Hematopoietic multipotent progenitor cell treated with erythropoietin and hydrocortisone succinate and interleukin-3 and kit ligand, for 8 days (in vitro differentiated cells): ENCODE results near the gene GRIK2.

ENCODE experiments used
- DNase-seq: peaks from one replicate; pipeline ENCODE4 v3.0.0-alpha.2; 2015

Gene GRIK2

DNA sequence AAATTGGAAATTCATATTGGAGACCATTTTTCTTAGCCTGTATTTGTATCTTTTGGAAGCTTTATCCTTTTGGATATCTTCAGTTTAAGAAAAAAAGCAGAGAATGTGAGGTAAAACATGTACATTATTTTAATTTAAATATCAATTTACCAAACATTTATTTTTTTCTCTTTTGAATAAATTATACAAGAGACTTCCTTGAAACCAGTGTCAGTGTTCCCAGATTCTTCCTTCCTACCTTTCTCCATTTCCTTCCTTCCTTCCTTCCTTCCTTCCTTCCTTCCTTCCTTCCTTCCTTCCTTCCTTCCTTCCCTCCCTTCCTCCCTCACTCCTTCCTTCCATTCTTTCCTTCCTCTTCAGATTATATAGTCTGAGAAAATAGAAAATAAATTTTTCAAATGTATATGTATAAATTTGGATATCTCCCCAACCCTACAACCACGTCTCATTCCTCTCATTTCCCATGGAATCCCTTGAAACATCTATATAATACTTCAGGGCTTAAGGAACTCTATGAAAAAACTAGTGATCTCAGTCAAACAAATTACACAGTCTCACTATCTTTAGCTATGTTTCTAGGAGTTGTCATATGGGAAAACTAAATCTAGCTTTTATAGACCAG lies 528.4 kb downstream of the GRIK2 start:
- no peak for DNase-seq

DNA sequence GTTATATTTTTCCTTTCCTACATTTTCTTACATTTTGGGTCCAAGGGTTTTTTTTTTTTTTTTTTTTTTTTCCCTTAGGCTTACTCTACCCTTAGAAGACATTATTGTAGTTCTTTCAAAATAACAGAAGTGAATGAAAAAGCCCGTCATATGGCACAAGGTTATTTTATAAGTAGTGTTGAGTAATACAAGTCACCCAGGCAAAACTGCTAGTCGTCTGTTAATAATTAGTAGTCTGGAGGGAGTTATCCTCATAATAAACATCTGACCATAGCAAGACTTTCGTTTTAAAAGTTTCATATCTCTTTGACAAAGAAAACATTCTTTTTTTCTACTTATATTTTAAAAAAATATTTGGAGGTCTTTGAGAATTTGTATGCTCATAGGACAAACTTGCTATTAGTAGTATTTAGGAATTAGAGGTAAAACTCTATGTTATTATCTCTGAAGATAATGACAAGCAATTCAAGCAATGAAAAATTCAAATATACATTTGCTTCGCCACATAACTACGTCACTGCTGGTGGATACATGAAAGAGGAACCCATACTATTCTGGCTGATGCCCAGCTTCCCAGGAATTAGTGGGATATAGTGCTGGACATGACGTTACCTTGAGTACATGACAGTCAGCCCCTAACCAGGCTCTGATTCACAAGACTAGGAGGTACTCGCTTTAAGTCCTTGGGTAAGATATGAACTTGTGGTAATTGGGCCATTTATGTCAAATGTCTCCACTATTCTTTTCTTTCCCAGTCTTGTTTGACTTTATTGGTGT lies 532.8 kb downstream of the GRIK2 start:
- no peak for DNase-seq

DNA sequence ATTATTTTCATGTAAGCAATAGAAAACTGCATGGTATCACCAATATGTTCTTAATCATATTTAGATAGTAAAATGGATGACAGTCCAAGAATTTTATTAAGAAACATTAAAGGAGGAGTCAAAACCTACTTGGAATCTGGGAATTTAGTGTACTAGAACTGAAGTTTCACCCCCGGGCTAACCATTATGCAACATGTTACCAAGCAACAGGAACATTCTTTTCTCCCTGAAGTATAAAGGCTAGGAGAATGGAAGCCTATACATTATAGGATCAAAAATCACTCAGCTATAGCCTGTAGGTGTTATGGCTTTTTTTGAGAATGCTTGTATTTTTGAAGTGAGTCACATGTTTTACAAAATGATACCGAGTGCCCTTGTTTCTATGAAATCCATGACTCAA lies 538.3 kb downstream of the GRIK2 start:
- no peak for DNase-seq

DNA sequence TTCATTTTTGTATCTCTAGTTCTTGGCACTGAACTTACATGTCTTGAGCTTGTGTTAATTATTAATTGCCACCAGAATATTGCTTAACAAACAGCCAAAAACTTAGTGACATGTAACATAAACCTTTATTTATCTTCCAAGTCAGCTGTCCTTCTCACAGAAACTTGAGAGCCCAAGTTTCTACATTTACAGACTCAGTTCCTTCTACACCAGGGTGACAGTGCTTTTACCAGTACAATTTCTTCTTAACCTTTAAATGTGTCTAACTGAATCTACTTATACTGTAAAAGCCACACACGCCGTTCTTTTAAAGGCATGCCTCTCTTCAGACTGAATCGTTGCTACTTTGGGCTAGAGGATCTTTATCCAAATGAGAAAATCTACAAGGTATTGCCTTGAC lies 539.2 kb downstream of the GRIK2 start:
- DNase-seq: no peak

DNA sequence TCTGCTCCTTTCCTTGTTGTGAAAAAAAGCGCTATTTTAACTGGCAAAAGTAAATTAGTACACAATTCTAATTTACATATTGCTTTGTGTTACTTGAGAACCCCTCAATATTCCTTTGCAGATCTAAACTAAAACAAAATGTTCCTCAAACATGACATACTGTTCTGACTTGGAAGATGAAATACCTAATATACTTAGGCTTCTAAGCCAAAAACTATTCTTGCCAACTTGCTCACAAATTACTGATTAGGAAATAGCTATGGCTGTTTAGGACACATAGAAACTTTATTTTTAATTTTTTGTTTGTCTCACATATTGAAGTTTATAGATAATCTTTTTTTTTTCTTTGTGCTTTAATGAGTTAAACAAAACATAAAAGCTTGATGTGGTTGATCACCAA lies 542.2 kb downstream of the GRIK2 start:
- DNase-seq: no peak

DNA sequence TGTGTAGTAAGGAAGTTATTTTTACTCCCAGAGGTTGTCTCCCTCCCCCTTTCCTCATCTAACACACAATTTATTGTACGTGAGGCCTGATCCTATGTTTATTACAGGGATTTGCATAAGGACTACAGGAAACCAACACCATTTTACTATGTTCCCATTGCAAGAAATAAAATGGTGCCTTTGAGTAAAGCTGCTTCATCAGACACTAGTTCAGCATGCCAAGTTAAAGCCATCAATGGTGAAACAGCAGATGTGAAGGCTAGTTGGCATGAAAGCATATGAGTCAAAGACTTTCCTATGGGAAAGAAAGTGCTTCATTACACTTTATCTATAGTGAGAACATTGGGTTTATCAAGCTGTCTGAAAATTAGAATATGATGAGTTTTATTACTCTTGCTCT lies 543.0 kb downstream of the GRIK2 start:
- DNase-seq: no peak

DNA sequence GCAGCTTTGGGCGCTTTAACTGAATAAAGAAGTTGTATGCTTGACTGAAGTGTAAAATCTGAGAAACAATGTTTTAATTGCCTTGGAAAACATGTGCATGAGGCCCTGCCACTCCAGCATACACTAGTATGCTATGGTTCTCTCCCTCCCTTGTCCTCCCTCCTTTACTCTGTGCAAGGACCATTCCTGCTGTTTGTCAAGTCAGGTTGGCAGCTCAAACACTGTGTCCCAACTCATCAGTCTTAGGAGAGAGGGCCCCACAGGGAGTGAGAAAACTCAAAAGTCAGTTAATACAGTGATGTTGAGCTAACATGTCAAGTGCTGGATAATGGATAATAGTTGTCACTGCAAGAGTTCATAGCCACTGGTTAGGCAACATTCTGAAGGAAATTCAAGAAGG lies 543.6 kb downstream of the GRIK2 start:
- no peak for DNase-seq

DNA sequence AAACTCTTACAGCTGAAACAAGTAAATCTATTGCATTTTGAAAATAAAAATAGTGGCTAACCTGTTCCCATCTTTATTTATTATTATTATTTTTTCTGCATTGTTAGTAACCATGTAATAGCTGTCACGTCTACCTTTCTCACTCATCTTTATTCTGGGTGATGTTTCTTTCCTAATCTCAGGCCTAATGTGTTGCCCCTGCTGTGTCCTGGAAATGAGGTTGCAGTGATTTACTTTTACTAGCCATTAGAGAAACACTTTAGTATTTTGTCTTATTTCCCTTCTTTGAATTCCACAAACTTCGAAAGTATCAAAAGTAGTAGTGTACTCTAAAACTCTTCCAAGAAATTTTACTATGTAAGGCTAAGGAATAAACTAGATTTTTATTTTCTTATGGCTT lies 546.9 kb downstream of the GRIK2 start:
- DNase-seq: no peak

DNA sequence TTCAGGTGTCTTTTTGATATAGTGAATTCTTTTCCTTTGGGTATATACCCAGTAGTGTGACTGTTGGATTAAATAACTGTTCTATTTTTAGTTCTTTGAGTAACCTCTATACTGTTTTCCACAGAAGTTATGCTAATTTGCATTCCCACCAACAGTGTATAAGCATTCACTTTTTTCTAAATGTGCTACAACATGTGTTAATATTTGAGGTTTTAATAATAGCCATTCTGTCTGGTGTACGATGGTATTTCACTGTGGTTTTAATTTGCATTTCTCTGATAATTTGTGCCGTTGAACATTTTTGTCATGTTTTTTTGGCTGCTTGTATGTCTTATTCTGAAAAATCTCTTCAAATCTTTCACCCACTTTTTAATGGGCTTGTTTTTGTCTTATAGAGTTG lies 563.5 kb downstream of the GRIK2 start:
- no peak for DNase-seq

DNA sequence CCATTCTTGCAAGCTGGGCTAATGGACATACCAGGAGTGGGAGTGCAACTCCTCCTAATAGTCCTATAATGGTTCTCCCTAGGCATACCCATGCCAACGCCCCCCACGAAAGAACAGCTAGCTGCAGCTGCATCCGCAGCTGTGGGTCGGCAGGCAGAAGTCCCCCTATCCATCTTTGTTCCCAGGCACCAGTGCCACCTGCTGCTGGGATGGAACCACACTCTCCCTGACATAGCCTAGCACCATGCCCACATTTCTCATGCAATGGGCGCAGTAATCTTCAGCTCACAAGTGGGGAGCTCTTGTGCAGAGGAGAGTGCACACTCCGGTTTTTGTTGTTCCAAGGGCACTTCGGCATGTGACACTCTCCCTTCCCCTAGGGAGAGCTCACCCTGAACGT lies 567.8 kb downstream of the GRIK2 start:
- DNase-seq: no peak

DNA sequence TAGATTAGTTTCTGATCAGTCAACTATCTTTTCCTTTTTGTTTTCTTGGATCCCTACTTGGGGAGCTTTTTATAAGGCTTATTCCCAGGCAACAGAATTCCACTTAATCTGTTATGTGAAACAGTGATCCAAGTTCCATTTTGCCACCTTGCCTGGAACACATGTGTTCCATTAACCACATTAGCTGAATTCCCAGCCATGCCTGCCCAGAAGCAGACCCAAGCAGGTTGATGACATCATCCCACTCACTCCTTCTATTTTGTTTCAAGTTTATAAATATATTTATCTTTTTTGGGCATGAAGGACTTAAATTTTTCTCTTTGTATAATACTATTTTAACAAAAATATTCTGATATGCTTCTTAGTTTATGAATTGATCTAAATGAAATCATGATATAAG lies 587.4 kb downstream of the GRIK2 start:
- DNase-seq: no peak

DNA sequence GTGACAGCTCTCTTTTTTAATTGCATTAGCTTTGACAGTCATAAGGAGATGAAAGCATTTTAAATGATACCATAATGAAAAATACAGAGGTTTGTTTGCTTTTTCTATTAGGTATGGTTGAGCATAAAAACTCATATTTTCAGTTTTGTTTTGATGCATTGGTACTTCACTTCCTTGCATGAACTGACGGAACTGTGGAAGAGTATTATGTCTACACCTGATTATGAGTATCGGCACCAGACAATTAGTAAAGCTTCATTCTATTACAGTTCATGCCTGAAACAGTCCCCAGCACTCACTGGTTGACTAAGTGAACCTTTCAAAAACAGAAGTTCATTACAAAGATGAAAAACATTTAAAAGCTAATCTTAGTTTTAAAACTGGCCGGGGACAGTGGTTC lies 593.0 kb downstream of the GRIK2 start:
- no peak for DNase-seq

DNA sequence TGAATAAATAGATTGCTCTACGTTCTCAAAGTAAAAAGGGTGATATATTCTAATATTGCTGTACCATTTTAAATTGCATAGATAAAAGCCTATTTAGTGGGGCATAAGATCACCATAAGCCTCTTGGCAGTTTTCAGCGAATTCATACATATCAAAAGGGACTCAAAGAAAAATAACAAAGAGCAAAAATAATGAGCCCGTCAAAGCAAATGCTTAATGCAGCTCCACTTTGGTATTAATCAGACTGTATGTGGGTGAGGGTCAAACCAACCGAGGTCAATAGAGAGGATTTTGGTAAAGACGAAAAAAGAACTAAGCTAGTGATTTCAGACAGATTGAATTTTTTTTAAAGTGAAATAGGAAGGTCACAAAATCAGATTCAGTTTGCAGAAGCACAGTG lies 598.8 kb downstream of the GRIK2 start:
- no peak for DNase-seq

DNA sequence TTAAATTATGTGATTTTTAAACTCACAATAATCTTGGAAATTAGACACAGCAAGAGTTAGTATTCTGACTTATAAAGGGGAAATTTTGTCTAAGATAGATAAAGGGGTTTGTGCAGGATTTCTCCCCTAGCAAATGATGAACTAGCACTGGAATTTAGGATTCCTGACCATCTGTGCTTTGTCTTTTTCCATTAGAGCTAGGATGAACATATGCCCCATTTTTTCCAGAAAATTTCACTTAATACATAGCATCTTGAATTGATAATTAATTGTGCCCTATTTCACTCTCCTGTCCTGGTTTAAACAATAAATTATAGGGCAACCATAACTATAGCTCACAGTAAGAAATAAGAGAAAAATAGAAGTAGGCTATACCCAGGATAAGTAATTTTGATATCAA lies 601.0 kb downstream of the GRIK2 start:
- no peak for DNase-seq

DNA sequence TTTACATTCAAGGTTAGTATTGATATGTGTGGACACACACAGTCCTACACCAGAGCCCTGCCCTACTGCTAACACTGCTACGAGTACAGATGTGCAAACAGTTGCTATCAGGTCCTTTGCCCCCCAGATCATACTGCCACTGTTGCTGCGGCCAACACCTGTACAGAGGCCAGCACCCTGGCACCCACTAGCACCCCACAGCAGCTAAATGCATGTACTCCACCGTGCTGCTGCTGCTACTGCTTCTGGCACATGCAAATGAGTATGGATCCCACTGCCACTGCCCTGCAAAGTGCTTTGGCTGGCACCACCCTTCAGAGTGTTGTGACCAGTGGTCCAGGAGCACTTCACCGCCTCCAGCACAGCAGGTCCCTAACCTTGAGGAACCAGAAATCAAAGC lies 621.9 kb downstream of the GRIK2 start:
- DNase-seq: no peak

DNA sequence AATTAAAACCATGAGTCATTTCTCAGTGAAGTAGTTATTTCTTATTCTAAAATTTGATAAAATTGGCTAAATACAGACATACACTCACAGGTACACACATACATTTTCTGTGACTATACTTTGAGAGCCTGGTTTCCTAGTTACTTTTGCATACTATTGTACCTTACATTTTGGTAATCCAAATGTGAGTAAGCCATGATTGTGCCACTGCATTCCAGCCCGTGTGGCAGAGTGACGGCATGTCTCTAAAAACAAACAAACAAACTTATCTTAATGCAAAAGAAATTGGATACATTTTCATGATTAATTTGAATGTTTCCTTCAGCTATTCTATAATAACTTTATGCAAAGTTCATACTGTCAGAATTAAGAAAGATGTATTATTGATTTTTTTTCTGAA lies 628.8 kb downstream of the GRIK2 start:
- no peak for DNase-seq

DNA sequence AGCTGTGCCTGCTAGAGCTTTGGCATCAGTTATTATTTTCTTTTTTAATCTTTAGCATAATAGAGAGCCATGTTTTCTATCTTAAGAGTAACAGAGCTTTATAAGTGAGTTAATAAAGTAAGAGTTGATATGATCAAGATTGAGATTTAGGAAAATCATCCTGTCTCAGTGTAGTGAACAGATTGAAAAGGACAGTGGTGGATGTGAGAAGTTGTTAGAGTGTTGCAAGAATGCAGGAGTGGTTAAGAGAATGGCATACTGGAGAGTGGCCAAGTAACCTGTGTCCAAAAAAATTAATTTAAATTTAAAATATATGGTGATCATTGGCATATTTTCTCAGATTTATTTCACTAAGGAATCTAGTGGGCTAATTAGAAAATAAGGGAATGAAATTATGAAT lies 629.3 kb downstream of the GRIK2 start:
- no peak for DNase-seq

DNA sequence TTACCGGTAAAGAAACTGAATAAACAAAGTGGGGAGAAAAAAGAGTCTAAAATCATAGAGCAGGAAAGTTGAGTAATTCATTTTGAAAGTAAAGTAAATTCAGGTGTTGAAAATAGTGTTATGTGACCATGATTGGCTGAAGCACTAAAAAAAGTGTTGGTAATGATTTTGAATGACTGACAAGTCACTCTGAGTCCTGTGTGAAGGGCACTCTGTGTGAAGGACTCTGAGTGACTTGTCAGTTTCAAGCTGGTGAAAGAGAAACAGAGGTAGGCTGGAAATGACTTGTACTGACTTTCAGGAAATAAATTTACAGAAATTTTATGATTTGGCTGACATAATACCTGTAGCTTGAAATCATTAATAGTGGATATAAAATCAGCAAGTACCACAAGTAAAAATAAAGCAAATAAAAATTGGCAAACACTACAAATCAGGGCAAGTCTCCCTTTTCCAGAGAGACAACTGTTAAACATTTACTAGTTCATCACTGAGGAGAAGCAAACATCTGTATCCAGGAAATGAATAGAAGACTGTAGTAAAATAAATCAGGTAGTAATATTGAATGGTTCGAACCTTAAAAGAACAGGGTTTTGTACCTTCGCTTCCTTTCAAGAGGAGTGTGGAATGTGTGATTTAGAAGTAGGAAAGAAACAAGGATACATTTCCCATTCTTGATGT lies 630.6 kb downstream of the GRIK2 start:
- no peak for DNase-seq

DNA sequence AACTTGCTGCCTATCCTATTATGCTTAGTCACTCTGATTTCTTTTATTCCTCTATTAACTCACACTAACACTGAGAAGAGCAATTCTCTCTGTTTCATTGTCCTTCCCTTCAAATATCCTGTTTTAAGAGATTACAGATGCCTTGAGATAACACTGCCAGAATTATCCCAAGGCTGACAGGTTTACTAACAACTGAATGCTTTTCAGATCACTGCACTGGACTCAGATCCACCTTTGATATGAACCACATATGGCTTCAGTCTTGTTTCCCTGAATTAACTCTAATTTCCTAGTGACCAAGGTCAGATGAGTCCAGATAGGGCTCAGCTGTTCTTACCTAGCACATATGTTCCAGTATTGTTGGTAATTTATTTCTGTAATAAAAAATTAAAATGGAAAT lies 633.1 kb downstream of the GRIK2 start:
- no peak for DNase-seq

DNA sequence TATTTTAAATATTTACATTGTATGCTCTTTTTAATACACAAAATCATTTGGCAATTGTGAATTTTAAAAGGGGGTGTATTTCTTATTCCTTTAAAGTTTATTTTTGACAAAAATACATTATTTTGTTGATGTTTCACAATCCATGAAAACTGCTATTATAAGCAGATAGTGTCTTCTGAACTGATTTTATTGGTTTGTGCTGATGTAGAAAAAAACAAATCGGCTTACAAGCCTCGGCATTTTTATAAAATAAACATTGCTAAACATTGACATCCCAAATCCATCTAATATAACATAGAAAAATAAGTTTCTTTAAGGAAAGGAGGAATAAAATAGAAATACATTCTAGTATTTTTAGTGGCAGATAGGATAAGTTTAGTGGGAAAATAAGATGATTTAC lies 634.7 kb downstream of the GRIK2 start:
- DNase-seq: no peak

DNA sequence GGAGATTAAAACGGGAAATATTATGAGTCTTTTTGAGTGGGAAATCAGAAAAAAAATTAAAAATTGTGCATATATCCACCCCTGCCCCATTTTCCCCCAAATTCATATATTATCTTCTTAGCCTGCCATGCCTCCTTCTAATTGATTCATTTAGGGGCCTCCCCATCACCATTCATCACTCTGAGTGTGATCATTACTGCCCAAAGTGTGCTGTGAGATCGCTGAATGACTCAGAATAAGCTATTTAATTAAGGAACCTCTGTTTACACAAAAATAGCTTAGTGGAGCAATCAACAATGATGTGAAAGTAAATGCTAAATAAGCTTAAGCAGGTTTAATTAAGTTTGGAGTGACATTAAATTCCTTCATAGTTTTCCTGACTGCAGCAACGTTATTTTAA lies 645.5 kb downstream of the GRIK2 start:
- no peak for DNase-seq

DNA sequence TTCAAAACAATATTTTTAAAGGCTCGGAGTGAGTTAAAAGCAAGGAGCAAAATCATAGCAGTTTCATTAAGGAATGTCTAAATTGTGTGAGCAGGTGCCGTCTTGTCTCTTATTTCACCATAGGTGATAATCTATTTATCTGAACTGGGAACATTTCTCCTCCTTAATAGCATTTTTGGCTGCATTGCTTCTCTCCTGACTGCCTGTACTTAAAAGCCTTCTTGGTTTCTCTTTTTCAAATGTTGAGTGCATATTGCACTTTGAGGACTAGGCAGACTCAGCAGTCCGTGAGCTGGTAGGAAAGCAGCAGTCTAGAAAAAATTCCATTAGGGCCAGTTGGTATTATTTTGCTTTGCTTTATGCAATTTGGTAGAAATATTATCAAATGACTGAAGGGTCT lies 645.9 kb downstream of the GRIK2 start:
- no peak for DNase-seq

DNA sequence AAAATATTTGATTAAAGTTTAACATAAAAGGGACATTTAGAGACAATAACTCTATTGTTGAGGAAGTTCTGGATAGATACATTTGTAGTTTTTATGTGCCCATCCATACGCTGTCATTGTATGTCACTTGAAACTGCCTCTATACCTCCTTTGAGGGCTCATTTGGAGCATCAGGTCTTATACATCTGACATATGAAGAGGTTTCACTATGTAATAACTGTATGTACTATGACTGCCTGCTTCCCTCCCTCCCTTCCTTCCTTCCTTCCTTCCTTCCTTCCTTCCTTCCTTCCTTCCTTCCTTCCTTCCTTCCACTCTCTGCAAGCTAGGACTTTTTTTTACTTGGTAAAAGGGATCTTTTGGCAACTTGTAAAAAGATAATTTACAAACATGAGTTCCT lies 657.5 kb downstream of the GRIK2 start:
- no peak for DNase-seq

DNA sequence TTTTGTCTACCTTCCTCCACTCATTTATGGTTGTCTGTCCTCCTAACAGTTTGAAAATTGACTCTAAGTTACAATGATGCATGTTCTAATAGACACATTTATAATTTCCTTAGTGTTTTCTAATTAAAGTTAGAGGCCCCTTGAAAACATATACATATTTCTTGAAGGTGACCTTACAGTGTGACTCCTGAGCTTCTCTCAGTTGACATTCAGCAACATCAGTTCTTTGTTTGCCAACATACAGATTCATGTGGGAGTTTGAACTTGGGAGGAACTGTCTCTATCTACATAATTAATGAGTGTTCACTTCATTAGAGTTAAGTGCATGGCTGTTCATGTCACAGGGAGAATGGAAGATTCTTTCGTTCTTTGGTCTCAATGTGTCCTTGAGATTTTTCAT lies 658.2 kb downstream of the GRIK2 start:
- no peak for DNase-seq

DNA sequence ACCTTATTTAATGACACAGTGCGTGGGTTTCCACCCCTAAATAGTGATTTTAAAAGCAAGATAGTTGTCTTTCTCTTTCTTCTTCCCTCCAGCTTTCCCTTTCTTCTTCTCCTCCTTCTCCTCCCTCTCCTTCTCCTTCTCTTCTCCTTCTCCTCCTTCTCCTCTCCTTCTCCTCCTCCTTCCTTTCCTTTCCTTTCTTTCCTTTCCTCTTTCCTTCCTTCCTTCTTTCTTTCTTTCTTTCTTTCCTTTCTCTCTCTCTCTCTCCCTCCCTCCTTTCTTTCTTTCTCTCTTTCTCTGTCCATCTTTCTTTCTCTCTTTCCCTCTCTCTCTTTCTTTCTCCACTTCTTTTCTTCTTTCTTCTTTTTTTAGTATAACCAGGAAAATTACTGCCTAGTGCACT lies 670.6 kb downstream of the GRIK2 start:
- no peak for DNase-seq
